ENCODE results near the gene LRRN4.

Gene LRRN4

GRCh38 chr20:6030453-6031080 lies 23.3 kb downstream of the LRRN4 start:
- no peak overlapping the region for H3K4me3 ChIP-seq (ENCODE audit: low read length)
- TF ChIP-seq ZNF274 (IDR thresholded peaks at IDR 0.05; ENCODE audit: low read depth, low read length) = no peak

- TF ChIP-seq ZNF274 (IDR thresholded peaks at IDR 0.05; ENCODE audit: low read depth, low read length) = no peak
Observed at GRCh38 chr20:6029538-6029937, 24.3 kb downstream of the LRRN4 start.

DNA sequence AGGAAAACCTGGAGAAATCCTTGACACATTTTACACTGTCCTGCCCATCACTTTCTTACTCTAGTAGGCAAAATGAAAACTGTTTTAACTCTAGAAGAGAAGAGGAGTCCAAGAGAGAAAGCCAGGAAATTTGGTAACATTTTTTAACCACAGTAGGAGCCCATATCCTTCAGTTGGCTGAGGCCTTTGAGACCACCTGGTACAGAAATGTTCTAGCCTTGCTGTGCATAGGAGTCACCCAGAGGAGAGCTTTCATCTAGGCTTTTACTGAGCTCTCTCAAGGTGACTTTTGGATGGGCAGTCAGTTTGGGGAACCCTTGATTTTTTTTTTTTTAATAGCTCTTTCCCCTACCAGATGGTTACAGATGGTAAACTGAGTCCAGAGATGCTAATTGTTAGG lies 25.0 kb downstream of the LRRN4 start:
- no peak for TF ChIP-seq ZNF274 (IDR thresholded peaks at IDR 0.05; ENCODE audit: low read depth, low read length)
- no peak overlapping the region for H3K4me3 ChIP-seq (ENCODE audit: low read length)

More at GRCh38 chr20:6029538-6029937, 24.3 kb downstream of the LRRN4 start:
- no peak overlapping the region for H3K4me3 ChIP-seq (ENCODE audit: low read length)

- no peak for TF ChIP-seq ZNF274 (IDR thresholded peaks at IDR 0.05; ENCODE audit: low read depth, low read length)
- no peak overlapping the region for H3K4me3 ChIP-seq (ENCODE audit: low read length)
Observed at GRCh38 chr20:6026051-6026450, 27.8 kb downstream of the LRRN4 start.

DNA sequence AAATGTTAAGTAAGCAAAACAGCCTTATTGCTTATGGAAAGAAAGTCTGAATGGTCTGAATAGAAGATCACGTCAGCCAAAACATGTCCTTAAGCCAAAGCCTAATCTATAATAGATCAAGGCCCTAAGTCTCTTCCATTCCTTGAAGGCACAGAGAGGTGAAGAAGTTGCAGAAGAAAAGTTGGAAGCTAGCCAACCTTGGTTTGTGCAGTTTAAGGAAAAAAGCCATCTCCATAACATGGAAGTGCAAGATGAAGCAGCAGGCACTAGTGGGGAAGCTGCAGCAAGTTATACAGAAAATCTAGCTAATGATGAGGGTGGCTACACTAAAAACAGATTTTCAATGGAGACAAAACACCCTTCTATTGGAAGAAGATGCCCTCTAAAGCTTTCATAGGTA lies 29.1 kb downstream of the LRRN4 start:
- TF ChIP-seq ZNF274 (IDR thresholded peaks at IDR 0.05; ENCODE audit: low read depth, low read length) = no peak
- H3K4me3 ChIP-seq (ENCODE audit: low read length) = no peak overlapping the region

- H3K4me3 ChIP-seq (ENCODE audit: low read length) = no peak overlapping the region
- no peak for TF ChIP-seq ZNF274 (IDR thresholded peaks at IDR 0.05; ENCODE audit: low read depth, low read length)
Observed at GRCh38 chr20:6017880-6018279, 36.0 kb downstream of the LRRN4 start.

GRCh38 chr20:6017467-6017866 lies 36.4 kb downstream of the LRRN4 start:
- TF ChIP-seq ZNF274 (IDR thresholded peaks at IDR 0.05; ENCODE audit: low read depth, low read length) = no peak
- H3K4me3 ChIP-seq (ENCODE audit: low read length) = no peak overlapping the region

- H3K4me3 ChIP-seq (ENCODE audit: low read length) = no peak overlapping the region
- no peak for TF ChIP-seq ZNF274 (IDR thresholded peaks at IDR 0.05; ENCODE audit: low read depth, low read length)
Observed at GRCh38 chr20:6014957-6015356, 38.9 kb downstream of the LRRN4 start.

GRCh38 chr20:6014017-6014416 lies 39.8 kb downstream of the LRRN4 start:
- TF ChIP-seq ZNF274 (IDR thresholded peaks at IDR 0.05; ENCODE audit: low read depth, low read length) = no peak
- no peak overlapping the region for H3K4me3 ChIP-seq (ENCODE audit: low read length)

- no peak overlapping the region for H3K4me3 ChIP-seq (ENCODE audit: low read length)
- TF ChIP-seq ZNF274 (IDR thresholded peaks at IDR 0.05; ENCODE audit: low read depth, low read length) = no peak
Observed at GRCh38 chr20:6012179-6012578, 41.7 kb downstream of the LRRN4 start.

GRCh38 chr20:6008254-6008653 lies 45.6 kb downstream of the LRRN4 start:
- TF ChIP-seq ZNF274 (IDR thresholded peaks at IDR 0.05; ENCODE audit: low read depth, low read length) = no peak
- H3K4me3 ChIP-seq (ENCODE audit: low read length) = peak overlapping the region; percentile 36

- no peak for TF ChIP-seq ZNF274 (IDR thresholded peaks at IDR 0.05; ENCODE audit: low read depth, low read length)
- peak overlapping the region; percentile 86; the same call in 1 of the 2 replicates for H3K4me3 ChIP-seq (ENCODE audit: low read length)
Observed at GRCh38 chr20:6007529-6008103, 46.2 kb downstream of the LRRN4 start.

GRCh38 chr20:6007094-6007528 lies 46.7 kb downstream of the LRRN4 start:
- no peak for TF ChIP-seq ZNF274 (IDR thresholded peaks at IDR 0.05; ENCODE audit: low read depth, low read length)
- H3K4me3 ChIP-seq (ENCODE audit: low read length) = peak overlapping the region; percentile 86

DNA sequence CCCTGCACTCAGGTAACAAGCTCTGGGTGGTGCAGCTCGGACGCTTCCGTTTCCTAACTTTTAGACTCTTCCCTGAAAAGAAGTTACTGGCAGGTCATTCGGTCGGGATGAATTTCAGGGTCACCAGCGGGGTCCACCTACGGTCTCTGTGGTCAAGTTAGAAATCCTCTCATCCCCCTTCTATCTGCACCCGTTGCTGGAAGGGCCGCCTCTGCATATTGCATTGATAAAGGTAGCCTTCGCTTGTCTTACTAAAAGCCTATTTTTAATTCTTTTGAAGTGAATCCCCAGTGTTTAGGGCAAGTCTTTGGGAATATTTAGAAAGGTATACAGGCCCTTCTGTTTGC lies 47.3 kb downstream of the LRRN4 start:
- peak overlapping the region; percentile 86 for H3K4me3 ChIP-seq (ENCODE audit: low read length)
- TF ChIP-seq ZNF274 (IDR thresholded peaks at IDR 0.05; ENCODE audit: low read depth, low read length) = no peak

DNA sequence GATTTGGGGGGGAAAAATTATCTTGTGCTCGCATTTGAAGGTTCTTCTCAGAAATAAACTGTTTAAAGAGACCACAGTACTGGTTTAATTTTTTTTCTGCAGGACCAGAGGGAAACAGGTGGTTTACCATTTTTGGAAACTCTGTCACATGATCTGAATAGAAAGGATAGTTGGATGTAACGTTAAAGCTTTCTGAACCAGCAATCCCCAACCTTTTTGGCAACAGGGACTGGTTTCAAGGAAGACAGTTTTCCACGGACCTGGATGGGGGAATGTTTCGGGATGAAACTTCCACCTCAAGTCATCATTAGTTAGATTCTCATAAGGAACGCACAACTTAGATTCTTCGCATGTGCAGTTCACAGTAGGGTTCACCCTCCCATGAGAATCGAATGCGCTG lies 53.0 kb downstream of the LRRN4 start:
- H3K4me3 ChIP-seq (ENCODE audit: low read length) = no peak overlapping the region
- TF ChIP-seq ZNF274 (IDR thresholded peaks at IDR 0.05; ENCODE audit: low read depth, low read length) = no peak

- TF ChIP-seq ZNF274 (IDR thresholded peaks at IDR 0.05; ENCODE audit: low read depth, low read length) = no peak
- H3K4me3 ChIP-seq (ENCODE audit: low read length) = no peak overlapping the region
Observed at GRCh38 chr20:5999783-6000182, 54.1 kb downstream of the LRRN4 start.
